HG02571 (cell line): ENCODE results near the gene KCNN1.
"Not testable (repeated sequence)": the region's sequence is repeated elsewhere in the genome, so short reads cannot be mapped to it uniquely, and the experiment has no call there.

Experiments used
- ATAC-seq: cut with Tn5 transposase; IDR thresholded peaks from one replicate; pipeline ENCODE4 v1.9.1; 2021; ENCODE audit warnings: mild to moderate bottlenecking, moderate library complexity; ENCODE audit not compliant: unreplicated experiment

Gene KCNN1

GRCh38 chr19:17999684-18000479 is 33.0 kb downstream of the KCNN1 start:
- ATAC-seq: no peak

- no peak for ATAC-seq
Measured at GRCh38 chr19:18000480-18000914, 33.6 kb downstream of the KCNN1 start.

- ATAC-seq: no peak
Measured at GRCh38 chr19:18000915-18001776, 34.2 kb downstream of the KCNN1 start.

GRCh38 chr19:18001777-18002345 is 35.0 kb downstream of the KCNN1 start:
- no peak for ATAC-seq

GRCh38 chr19:18002347-18002850 is 35.5 kb downstream of the KCNN1 start:
- no peak for ATAC-seq

GRCh38 chr19:18005750-18006149 is 38.8 kb downstream of the KCNN1 start:
- not testable (repeated sequence) for ATAC-seq

GRCh38 chr19:18007044-18007916 is 40.4 kb downstream of the KCNN1 start:
- peak; percentile 41 for ATAC-seq

GRCh38 chr19:18007917-18008673 is 41.2 kb downstream of the KCNN1 start, which contains the start of gene ARRDC2:
Gene ARRDC2 (plus strand): TSS chr19:18008170. CDS start chr19:18008311, 141 bp downstream.
- peak; percentile 50 for ATAC-seq

- ATAC-seq: no peak
Measured at GRCh38 chr19:18008814-18009213, 41.9 kb downstream of the KCNN1 start.

- ATAC-seq: no peak
Measured at GRCh38 chr19:18009412-18010066, 42.6 kb downstream of the KCNN1 start.

GRCh38 chr19:18010149-18010548 is 43.2 kb downstream of the KCNN1 start:
- no peak for ATAC-seq

- ATAC-seq: no peak
Measured at GRCh38 chr19:18013210-18014111, 46.6 kb downstream of the KCNN1 start.

GRCh38 chr19:18014197-18014596 is 47.3 kb downstream of the KCNN1 start:
- no peak for ATAC-seq

- ATAC-seq: no peak
Measured at GRCh38 chr19:18016209-18016910, 49.5 kb downstream of the KCNN1 start.

- ATAC-seq: no peak
Measured at GRCh38 chr19:18017275-18018083, 50.6 kb downstream of the KCNN1 start.
